ENCODE measurements around the gene OSBPL5. TPM values are rescaled to one million over a fixed set of nuclear protein-coding genes. Genes with fewer than 3 reads are reported as not detected.

The OSBPL5 gene
- total and polyA plus RNA-seq, 9 of the 15 experiments (the other 6 are each of a cell fraction or from before 2014, with no cell fraction given): 0.06 to 14.8 (median 3.2) TPM

DNA sequence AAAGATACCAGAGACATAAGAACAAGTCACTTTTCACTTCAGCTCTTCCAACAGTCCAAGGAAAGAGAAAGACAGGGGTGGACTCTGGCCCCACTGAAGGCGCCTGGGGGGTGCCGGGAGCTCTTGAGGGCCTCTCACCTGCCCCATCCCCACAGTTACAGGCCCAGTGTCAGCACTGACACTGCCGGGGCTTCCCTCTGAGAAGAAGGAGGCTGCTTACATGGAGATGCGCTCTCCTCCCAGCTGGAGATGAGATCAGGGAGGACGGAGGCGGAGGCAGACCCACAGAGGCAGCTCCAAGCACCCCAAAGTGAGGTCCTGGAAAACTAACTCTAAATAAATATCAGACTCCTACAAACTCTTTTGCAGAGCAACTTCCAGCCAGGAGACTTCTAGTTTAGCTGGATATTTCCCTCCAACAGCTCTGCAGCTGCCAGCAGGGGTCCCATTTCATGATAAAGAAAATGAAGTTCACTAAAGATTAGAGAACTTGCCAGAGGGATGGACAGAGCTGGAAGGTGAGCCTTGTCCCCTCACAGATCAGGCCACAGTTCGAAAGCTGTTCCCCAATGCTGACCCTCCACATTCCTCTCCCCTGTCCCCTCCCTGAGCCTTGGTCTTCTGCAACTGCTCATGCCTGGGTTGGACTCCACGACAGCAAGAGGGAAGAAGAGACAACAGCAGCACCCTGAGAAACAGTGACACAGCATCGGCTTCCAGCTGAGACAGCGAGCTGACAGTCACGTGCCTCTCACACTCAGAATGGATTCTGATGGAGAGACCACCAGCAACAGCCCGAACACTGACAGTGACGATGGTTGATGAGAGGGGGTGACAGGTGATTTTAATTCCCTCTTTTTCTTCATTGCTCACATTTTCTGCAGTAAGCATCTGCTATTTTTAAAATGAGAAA is 113.7 kb downstream of the OSBPL5 start (continued):
- TF ChIP-seq, protein P1, sequence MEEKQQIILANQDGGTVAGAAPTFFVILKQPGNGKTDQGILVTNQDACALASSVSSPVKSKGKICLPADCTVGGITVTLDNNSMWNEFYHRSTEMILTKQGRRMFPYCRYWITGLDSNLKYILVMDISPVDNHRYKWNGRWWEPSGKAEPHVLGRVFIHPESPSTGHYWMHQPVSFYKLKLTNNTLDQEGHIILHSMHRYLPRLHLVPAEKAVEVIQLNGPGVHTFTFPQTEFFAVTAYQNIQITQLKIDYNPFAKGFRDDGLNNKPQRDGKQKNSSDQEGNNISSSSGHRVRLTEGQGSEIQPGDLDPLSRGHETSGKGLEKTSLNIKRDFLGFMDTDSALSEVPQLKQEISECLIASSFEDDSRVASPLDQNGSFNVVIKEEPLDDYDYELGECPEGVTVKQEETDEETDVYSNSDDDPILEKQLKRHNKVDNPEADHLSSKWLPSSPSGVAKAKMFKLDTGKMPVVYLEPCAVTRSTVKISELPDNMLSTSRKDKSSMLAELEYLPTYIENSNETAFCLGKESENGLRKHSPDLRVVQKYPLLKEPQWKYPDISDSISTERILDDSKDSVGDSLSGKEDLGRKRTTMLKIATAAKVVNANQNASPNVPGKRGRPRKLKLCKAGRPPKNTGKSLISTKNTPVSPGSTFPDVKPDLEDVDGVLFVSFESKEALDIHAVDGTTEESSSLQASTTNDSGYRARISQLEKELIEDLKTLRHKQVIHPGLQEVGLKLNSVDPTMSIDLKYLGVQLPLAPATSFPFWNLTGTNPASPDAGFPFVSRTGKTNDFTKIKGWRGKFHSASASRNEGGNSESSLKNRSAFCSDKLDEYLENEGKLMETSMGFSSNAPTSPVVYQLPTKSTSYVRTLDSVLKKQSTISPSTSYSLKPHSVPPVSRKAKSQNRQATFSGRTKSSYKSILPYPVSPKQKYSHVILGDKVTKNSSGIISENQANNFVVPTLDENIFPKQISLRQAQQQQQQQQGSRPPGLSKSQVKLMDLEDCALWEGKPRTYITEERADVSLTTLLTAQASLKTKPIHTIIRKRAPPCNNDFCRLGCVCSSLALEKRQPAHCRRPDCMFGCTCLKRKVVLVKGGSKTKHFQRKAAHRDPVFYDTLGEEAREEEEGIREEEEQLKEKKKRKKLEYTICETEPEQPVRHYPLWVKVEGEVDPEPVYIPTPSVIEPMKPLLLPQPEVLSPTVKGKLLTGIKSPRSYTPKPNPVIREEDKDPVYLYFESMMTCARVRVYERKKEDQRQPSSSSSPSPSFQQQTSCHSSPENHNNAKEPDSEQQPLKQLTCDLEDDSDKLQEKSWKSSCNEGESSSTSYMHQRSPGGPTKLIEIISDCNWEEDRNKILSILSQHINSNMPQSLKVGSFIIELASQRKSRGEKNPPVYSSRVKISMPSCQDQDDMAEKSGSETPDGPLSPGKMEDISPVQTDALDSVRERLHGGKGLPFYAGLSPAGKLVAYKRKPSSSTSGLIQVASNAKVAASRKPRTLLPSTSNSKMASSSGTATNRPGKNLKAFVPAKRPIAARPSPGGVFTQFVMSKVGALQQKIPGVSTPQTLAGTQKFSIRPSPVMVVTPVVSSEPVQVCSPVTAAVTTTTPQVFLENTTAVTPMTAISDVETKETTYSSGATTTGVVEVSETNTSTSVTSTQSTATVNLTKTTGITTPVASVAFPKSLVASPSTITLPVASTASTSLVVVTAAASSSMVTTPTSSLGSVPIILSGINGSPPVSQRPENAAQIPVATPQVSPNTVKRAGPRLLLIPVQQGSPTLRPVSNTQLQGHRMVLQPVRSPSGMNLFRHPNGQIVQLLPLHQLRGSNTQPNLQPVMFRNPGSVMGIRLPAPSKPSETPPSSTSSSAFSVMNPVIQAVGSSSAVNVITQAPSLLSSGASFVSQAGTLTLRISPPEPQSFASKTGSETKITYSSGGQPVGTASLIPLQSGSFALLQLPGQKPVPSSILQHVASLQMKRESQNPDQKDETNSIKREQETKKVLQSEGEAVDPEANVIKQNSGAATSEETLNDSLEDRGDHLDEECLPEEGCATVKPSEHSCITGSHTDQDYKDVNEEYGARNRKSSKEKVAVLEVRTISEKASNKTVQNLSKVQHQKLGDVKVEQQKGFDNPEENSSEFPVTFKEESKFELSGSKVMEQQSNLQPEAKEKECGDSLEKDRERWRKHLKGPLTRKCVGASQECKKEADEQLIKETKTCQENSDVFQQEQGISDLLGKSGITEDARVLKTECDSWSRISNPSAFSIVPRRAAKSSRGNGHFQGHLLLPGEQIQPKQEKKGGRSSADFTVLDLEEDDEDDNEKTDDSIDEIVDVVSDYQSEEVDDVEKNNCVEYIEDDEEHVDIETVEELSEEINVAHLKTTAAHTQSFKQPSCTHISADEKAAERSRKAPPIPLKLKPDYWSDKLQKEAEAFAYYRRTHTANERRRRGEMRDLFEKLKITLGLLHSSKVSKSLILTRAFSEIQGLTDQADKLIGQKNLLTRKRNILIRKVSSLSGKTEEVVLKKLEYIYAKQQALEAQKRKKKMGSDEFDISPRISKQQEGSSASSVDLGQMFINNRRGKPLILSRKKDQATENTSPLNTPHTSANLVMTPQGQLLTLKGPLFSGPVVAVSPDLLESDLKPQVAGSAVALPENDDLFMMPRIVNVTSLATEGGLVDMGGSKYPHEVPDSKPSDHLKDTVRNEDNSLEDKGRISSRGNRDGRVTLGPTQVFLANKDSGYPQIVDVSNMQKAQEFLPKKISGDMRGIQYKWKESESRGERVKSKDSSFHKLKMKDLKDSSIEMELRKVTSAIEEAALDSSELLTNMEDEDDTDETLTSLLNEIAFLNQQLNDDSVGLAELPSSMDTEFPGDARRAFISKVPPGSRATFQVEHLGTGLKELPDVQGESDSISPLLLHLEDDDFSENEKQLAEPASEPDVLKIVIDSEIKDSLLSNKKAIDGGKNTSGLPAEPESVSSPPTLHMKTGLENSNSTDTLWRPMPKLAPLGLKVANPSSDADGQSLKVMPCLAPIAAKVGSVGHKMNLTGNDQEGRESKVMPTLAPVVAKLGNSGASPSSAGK (IDR thresholded peaks at IDR 0.05): no peak
- TF ChIP-seq MYBL2 (IDR thresholded peaks at IDR 0.05; ENCODE audit: low read depth): no peak
- no peak for TF ChIP-seq MYBL2 (CRISPR knock-in tag; IDR thresholded peaks at IDR 0.05; ENCODE audit: borderline replicate concordance)
- TF ChIP-seq, protein P2, sequence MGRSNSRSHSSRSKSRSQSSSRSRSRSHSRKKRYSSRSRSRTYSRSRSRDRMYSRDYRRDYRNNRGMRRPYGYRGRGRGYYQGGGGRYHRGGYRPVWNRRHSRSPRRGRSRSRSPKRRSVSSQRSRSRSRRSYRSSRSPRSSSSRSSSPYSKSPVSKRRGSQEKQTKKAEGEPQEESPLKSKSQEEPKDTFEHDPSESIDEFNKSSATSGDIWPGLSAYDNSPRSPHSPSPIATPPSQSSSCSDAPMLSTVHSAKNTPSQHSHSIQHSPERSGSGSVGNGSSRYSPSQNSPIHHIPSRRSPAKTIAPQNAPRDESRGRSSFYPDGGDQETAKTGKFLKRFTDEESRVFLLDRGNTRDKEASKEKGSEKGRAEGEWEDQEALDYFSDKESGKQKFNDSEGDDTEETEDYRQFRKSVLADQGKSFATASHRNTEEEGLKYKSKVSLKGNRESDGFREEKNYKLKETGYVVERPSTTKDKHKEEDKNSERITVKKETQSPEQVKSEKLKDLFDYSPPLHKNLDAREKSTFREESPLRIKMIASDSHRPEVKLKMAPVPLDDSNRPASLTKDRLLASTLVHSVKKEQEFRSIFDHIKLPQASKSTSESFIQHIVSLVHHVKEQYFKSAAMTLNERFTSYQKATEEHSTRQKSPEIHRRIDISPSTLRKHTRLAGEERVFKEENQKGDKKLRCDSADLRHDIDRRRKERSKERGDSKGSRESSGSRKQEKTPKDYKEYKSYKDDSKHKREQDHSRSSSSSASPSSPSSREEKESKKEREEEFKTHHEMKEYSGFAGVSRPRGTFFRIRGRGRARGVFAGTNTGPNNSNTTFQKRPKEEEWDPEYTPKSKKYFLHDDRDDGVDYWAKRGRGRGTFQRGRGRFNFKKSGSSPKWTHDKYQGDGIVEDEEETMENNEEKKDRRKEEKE (IDR thresholded peaks at IDR 0.05; ENCODE audit: borderline replicate concordance in 1 of 2, control insufficient read depth in 1 of 2, low read depth in 2 of 2, low read length in 1 of 2): no peak
- TF ChIP-seq ZNF830 (CRISPR knock-in tag; IDR thresholded peaks at IDR 0.05): no peak
- peak; percentile 93 for TF ChIP-seq BHLHE40 (IDR thresholded peaks at IDR 0.05; ENCODE audit: low read length)
- TF ChIP-seq ZNF347 (CRISPR knock-in tag; IDR thresholded peaks at IDR 0.05; ENCODE audit: low read depth): no peak
- TF ChIP-seq, protein P3, sequence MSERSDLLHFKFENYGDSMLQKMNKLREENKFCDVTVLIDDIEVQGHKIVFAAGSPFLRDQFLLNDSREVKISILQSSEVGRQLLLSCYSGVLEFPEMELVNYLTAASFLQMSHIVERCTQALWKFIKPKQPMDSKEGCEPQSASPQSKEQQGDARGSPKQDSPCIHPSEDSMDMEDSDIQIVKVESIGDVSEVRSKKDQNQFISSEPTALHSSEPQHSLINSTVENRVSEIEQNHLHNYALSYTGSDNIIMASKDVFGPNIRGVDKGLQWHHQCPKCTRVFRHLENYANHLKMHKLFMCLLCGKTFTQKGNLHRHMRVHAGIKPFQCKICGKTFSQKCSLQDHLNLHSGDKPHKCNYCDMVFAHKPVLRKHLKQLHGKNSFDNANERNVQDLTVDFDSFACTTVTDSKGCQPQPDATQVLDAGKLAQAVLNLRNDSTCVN (CRISPR knock-in tag; IDR thresholded peaks at IDR 0.05): no peak
- no peak for TF ChIP-seq LARP7 (IDR thresholded peaks at IDR 0.05)
- no peak for TF ChIP-seq PTRF (tag; IDR thresholded peaks at IDR 0.05)
- TF ChIP-seq ZNF431 (CRISPR knock-in tag; IDR thresholded peaks at IDR 0.05): no peak
